WTC11 (cell line): ENCODE measurements around the gene CASP3. TPM values are rescaled to one million over a fixed set of nuclear protein-coding genes. Genes with fewer than 3 reads are reported as not detected.

ENCODE experiments used
- ATAC-seq: fragments of 200-7000 bp; cut with Tn5 transposase; 2 replicates; pipeline ENCODE4 v1.10.0; 2021; ENCODE audit warnings: mild to moderate bottlenecking, moderate library complexity
- CTCF ChIA-PET: fragments of 300-600 bp; sonication (Branson Sonifier 250); formaldehyde crosslinking; loops from one replicate; lab custom pipeline; 2021; ENCODE audit warnings: antibody characterized with exemption; lab: Charles Lee
- POLR2A ChIA-PET: fragments of 350-600 bp; sonication (Branson Sonifier 250); formaldehyde crosslinking; loops from one replicate; lab custom pipeline; 2021; ENCODE audit warnings: antibody characterized with exemption; lab: Charles Lee
- DNase-seq: peaks from one replicate; pipeline ENCODE4 v3.0.0; 2021; ENCODE audit warnings: low spot score
- H3K27ac Mint-ChIP-seq: 2 replicates; pipeline ENCODE4 v1.8.0; 2021; ENCODE audit warnings: mixed read lengths
- H3K27me3 Mint-ChIP-seq: 2 replicates; pipeline ENCODE4 v1.8.0; 2021; ENCODE audit warnings: low read depth, mild to moderate bottlenecking, moderate library complexity, mixed read lengths
- H3K36me3 Mint-ChIP-seq: 2 replicates; pipeline ENCODE4 v1.8.0; 2021; ENCODE audit warnings: mixed read lengths
- H3K4me1 Mint-ChIP-seq: 2 replicates; pipeline ENCODE4 v1.8.0; 2022; ENCODE audit warnings: mixed read lengths
- H3K4me3 Mint-ChIP-seq: 2 replicates; pipeline ENCODE4 v1.8.0; 2021; ENCODE audit warnings: mild to moderate bottlenecking, moderate library complexity, mixed read lengths
- H3K9me3 Mint-ChIP-seq: 2 replicates; pipeline ENCODE4 v1.8.0; 2021; ENCODE audit warnings: mixed read lengths
- ARID4B ChIP-seq: sonication (generic); formaldehyde crosslinking; IDR thresholded peaks from 2 replicates; pipeline ENCODE4 v1.8.0; 2023; ENCODE audit warnings: missing genetic modification reagents, mild to moderate bottlenecking, borderline replicate concordance
- ATF2 ChIP-seq: sonication (generic); formaldehyde crosslinking; IDR thresholded peaks from 2 replicates; pipeline ENCODE4 v1.8.1; 2022; ENCODE audit warnings: low read depth, missing genetic modification reagents, borderline replicate concordance
- ATF6 ChIP-seq: sonication (generic); formaldehyde crosslinking; IDR thresholded peaks from 2 replicates; pipeline ENCODE4 v1.8.1; 2023; ENCODE audit warnings: mild to moderate bottlenecking, missing genetic modification reagents
- E2F4 ChIP-seq: sonication (generic); formaldehyde crosslinking; IDR thresholded peaks from 2 replicates; pipeline ENCODE4 v1.8.1; 2022; ENCODE audit warnings: low read depth, mild to moderate bottlenecking, moderate library complexity, missing genetic modification reagents, borderline replicate concordance
- EMX1 ChIP-seq: fragments of 250-450 bp; sonication (Bioruptor Pico); IDR thresholded peaks from 2 replicates; pipeline ENCODE4 v1.8.0; 2021; ENCODE audit warnings: mild to moderate bottlenecking
- ERG ChIP-seq: fragments of 250-450 bp; sonication (Bioruptor Pico); IDR thresholded peaks from 2 replicates; pipeline ENCODE4 v1.8.0; 2021; ENCODE audit warnings: mild to moderate bottlenecking
- ETV6 ChIP-seq: sonication (generic); formaldehyde crosslinking; IDR thresholded peaks from 2 replicates; pipeline ENCODE4 v1.8.1; 2022; ENCODE audit warnings: mild to moderate bottlenecking, missing genetic modification reagents
- FOXJ3 ChIP-seq: sonication (generic); formaldehyde crosslinking; IDR thresholded peaks from 2 replicates; pipeline ENCODE4 v1.9.0; 2021; ENCODE audit warnings: missing genetic modification reagents, mild to moderate bottlenecking, borderline replicate concordance
- FOXK1 ChIP-seq: sonication (generic); formaldehyde crosslinking; IDR thresholded peaks from 2 replicates; pipeline ENCODE4 v1.8.0; 2022; ENCODE audit warnings: mild to moderate bottlenecking, moderate library complexity, missing genetic modification reagents
- GRHL2 ChIP-seq: fragments of 250-450 bp; sonication (Bioruptor Pico); IDR thresholded peaks from 2 replicates; pipeline ENCODE4 v1.8.0; 2022; ENCODE audit warnings: mild to moderate bottlenecking, moderate library complexity; ENCODE audit not compliant: insufficient replicate concordance, severe bottlenecking
- MXD4 ChIP-seq: fragments of 250-450 bp; sonication (Bioruptor Pico); IDR thresholded peaks from 2 replicates; pipeline ENCODE4 v1.8.0; 2021; ENCODE audit warnings: mild to moderate bottlenecking, moderate library complexity, borderline replicate concordance
- NFYB ChIP-seq: sonication (generic); formaldehyde crosslinking; conservative IDR thresholded peaks from 2 replicates; pipeline ENCODE4 v1.8.0; 2022; ENCODE audit warnings: low read depth, missing genetic modification reagents
- NR1H2 ChIP-seq: sonication (generic); formaldehyde crosslinking; IDR thresholded peaks from 2 replicates; pipeline ENCODE4 v1.9.0; 2021; ENCODE audit warnings: mild to moderate bottlenecking, moderate library complexity, missing genetic modification reagents
- PREB ChIP-seq: sonication (generic); formaldehyde crosslinking; IDR thresholded peaks from 2 replicates; pipeline ENCODE4 v1.8.1; 2022; ENCODE audit warnings: mild to moderate bottlenecking, missing genetic modification reagents, moderate library complexity, borderline replicate concordance
- RORB ChIP-seq: fragments of 250-450 bp; sonication (Bioruptor Pico); IDR thresholded peaks from 2 replicates; pipeline ENCODE4 v1.9.0; 2021; ENCODE audit warnings: mild to moderate bottlenecking
- TEAD1 ChIP-seq: sonication (generic); formaldehyde crosslinking; IDR thresholded peaks from 2 replicates; pipeline ENCODE4 v1.8.0; 2022; ENCODE audit warnings: mild to moderate bottlenecking, missing genetic modification reagents
- TEAD4 ChIP-seq: sonication (generic); formaldehyde crosslinking; IDR thresholded peaks from 2 replicates; pipeline ENCODE4 v1.8.0; 2022; ENCODE audit warnings: mild to moderate bottlenecking, missing genetic modification reagents
- ZNF263 ChIP-seq: sonication (generic); formaldehyde crosslinking; IDR thresholded peaks from 2 replicates; pipeline ENCODE4 v1.8.1; 2022; ENCODE audit warnings: low read depth, mild to moderate bottlenecking, moderate library complexity, missing genetic modification reagents
- ZNF396 ChIP-seq: fragments of 250-450 bp; sonication (Bioruptor Pico); IDR thresholded peaks from 2 replicates; pipeline ENCODE4 v1.8.0; 2021; ENCODE audit warnings: mild to moderate bottlenecking, moderate library complexity, borderline replicate concordance
- ZNF423 ChIP-seq: fragments of 250-450 bp; sonication (Bioruptor Pico); IDR thresholded peaks from 2 replicates; pipeline ENCODE4 v2.1.2; 2022; ENCODE audit warnings: mild to moderate bottlenecking, moderate library complexity
- ZNF671 ChIP-seq: fragments of 250-450 bp; sonication (Bioruptor Pico); IDR thresholded peaks from 2 replicates; pipeline ENCODE4 v1.8.0; 2021; ENCODE audit warnings: mild to moderate bottlenecking
- total RNA-seq: library from RNA; stranded (reverse); gene quantifications from 3 replicates; pipeline ENCODE4 v1.2.3, GENCODE V29; 2021

The CASP3 gene
- total RNA-seq, 1 experiment from 2014 or later = 78.9 TPM

GRCh38 chr4:184596617-184597185 lies 52.5 kb downstream of the CASP3 start:
- Mint-ChIP-seq H3K27ac (no peak overlapping the region), H3K36me3 (no peaks in the 10 kb centered on the region), H3K27me3 (no peaks in the 10 kb centered on the region), H3K4me1 (no peaks in the 10 kb centered on the region), H3K9me3 (peaks cover 5% of the 10 kb centered on the region), H3K4me3 (no peak overlapping the region)
- no peak for ATAC-seq
- no peak for DNase-seq
- ChIA-PET CTCF (interaction anchor here (1.0 kb wide), 1 partner anchor 333 kb away, joined by 3 read pairs; no protein-coding TSS in a partner anchor), POLR2A (no interaction called here)
- TF ChIP-seq ERG (CRISPR knock-in tag) (no peak), MXD4 (CRISPR knock-in tag) (no peak), ARID4B (CRISPR knock-in tag) (no peak), TEAD4 (CRISPR knock-in tag) (no peak), ZNF671 (CRISPR knock-in tag) (no peak), RORB (CRISPR knock-in tag) (no peak), ZNF396 (CRISPR knock-in tag) (no peak), ATF6 (CRISPR knock-in tag) (no peak), EMX1 (no peak), FOXJ3 (CRISPR knock-in tag) (no peak)

GRCh38 chr4:184596044-184596616 lies 53.1 kb downstream of the CASP3 start:
- CTCF ChIA-PET = no interaction called here
- Mint-ChIP-seq H3K27me3 (no peaks in the 10 kb centered on the region), H3K4me3 (no peak overlapping the region), H3K36me3 (no peaks in the 10 kb centered on the region), H3K27ac (no peak overlapping the region), H3K9me3 (peaks cover 5% of the 10 kb centered on the region; the same call in 1 of the 2 replicates), H3K4me1 (no peaks in the 10 kb centered on the region)
- POLR2A ChIA-PET = no interaction called here
- no peak for DNase-seq
- no peak for ATAC-seq
- no peak for TF ChIP-seq ZNF423 (CRISPR knock-in tag)
- no peak for TF ChIP-seq ZNF263
- TF ChIP-seq ATF2 = no peak
- TF ChIP-seq NR1H2 (CRISPR knock-in tag) = no peak
- TF ChIP-seq NFYB (CRISPR knock-in tag) = no peak
- no peak for TF ChIP-seq FOXK1 (CRISPR knock-in tag)
- TF ChIP-seq PREB (CRISPR knock-in tag) = no peak
- TF ChIP-seq GRHL2 (CRISPR knock-in tag) = no peak
- no peak for TF ChIP-seq ETV6 (CRISPR knock-in tag)
- no peak for TF ChIP-seq TEAD1 (CRISPR knock-in tag)
- TF ChIP-seq E2F4 (CRISPR knock-in tag) = no peak
